Measurements from ENCODE around the gene P2RY6.

DNA sequence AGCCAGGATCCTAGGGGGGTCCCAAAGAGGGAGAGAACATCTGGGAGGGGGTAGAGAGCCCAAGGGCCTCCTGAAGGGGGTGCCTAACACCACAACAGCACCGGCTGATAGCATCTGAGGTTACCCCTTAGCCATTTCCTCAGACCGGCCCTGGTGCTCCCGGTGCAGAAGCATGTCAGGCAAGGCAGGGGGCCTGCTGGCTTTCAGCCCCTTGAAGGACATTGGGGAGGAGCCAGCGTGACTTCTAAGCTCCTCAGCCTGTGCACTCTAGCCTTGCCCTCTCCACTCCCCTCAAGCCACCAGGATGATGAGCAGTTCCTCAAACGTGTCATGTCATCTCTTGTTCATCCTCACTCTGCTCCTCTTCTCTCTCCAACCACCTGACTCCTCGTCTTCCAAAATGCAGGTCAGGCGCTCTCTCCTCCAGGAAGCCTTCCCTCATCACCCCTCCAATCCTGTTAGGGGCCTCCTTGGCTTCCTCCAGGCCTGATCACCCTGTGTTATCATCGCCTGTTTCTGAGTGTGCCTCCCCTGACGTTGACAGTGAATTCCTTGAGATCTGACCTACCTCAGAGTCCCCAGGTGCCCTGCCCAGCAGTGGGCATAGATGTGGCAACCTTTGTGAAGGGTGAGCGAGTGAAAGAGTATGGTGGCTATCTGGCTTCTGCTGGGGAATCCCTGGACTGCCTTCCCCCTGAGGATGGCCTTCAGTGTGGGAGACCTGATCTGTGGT lies 48.0 kb upstream of the P2RY6 start:
- TF ChIP-seq, protein P1, sequence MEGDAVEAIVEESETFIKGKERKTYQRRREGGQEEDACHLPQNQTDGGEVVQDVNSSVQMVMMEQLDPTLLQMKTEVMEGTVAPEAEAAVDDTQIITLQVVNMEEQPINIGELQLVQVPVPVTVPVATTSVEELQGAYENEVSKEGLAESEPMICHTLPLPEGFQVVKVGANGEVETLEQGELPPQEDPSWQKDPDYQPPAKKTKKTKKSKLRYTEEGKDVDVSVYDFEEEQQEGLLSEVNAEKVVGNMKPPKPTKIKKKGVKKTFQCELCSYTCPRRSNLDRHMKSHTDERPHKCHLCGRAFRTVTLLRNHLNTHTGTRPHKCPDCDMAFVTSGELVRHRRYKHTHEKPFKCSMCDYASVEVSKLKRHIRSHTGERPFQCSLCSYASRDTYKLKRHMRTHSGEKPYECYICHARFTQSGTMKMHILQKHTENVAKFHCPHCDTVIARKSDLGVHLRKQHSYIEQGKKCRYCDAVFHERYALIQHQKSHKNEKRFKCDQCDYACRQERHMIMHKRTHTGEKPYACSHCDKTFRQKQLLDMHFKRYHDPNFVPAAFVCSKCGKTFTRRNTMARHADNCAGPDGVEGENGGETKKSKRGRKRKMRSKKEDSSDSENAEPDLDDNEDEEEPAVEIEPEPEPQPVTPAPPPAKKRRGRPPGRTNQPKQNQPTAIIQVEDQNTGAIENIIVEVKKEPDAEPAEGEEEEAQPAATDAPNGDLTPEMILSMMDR (IDR thresholded peaks at IDR 0.05), result no peak
- TF ChIP-seq ZFX (IDR thresholded peaks at IDR 0.05; ENCODE audit: borderline replicate concordance), result no peak
